ENCODE measurements around the gene ZPBP2.

DNA sequence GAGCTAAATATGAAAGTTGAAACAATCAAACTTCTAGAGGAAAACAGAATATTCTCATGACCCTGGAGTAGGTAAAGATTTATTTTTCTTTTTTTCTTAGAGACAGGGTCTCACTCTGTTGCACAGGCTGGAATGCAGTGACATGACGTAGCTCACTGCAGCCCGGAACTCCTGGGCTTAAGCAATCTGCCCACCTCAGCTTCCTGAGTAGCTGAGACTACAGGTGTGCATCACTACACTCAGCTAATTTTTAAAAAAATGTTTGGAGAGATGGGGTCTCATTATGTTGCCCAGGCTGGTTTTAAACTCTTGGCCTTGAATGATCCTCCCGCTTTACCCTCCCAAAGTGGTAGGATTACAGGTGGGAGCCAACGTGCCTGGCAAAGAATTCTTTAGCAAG lies 19.4 kb upstream of the ZPBP2 start:
- TF ChIP-seq CTCF (conservative IDR thresholded peaks at IDR 0.05 in 1 of 2, IDR thresholded peaks at IDR 0.05 in 1 of 2; ENCODE audit: extremely low read depth in 1 of 2, insufficient read depth in 1 of 2, low read depth in 1 of 2, low read length in 2 of 2): no peak
- no peak for TF ChIP-seq EZH2 (IDR thresholded peaks at IDR 0.05; ENCODE audit: borderline replicate concordance, low read length)
